AG04450 (cell line): ENCODE results near the gene TERB1. TPM values are rescaled to one million over a fixed set of nuclear protein-coding genes. Genes with fewer than 3 reads are reported as not detected.

Source experiments
- CTCF ChIA-PET: fragments of 300-600, 350-600 bp; formaldehyde crosslinking; extraction: SDS; loops from one replicate; lab custom pipeline; 2022; ENCODE audit warnings: antibody characterized with exemption, inconsistent platforms; lab: Charles Lee
- POLR2A ChIA-PET: fragments of 350-600 bp; formaldehyde crosslinking; extraction: SDS; loops from one replicate; lab custom pipeline; 2021; ENCODE audit warnings: antibody characterized with exemption, inconsistent platforms; lab: Yijun Ruan, JAX
- DNase-seq: peaks from one replicate; pipeline ENCODE4 v3.0.0-alpha.2; 2011; ENCODE audit warnings: low read depth, low spot score
- H3K27ac ChIP-seq: one replicate; pipeline ENCODE4 v1.5.1; 2012; ENCODE audit warnings: low read depth, low read length, control low read depth
- H3K27me3 ChIP-seq: one replicate; pipeline ENCODE4 v1.6.0; 2012; ENCODE audit warnings: low read length; ENCODE audit not compliant: control insufficient read depth, insufficient read depth
- H3K4me3 ChIP-seq: 2 replicates; pipeline ENCODE4 v1.5.1; 2011; ENCODE audit warnings: mild to moderate bottlenecking, low read depth, low read length, control low read depth
- H3K9me3 ChIP-seq: 2 replicates; pipeline ENCODE4 v1.5.1; 2012; ENCODE audit warnings: low read length; ENCODE audit not compliant: control insufficient read depth, insufficient read depth
- CTCF ChIP-seq: IDR thresholded peaks from 2 replicates; pipeline ENCODE4 v1.5.1; 2011; ENCODE audit warnings: low read depth, low read length, control low read depth, inconsistent platforms
- polyA plus RNA-seq: library from polyadenylated mRNA; depleted of rRNA; stranded (reverse); fragments of >200 nt; gene quantifications from 2 replicates; pipeline ENCODE4 v1.2.3, GENCODE V29; 2011

The TERB1 gene
- polyA plus RNA-seq, 1 experiment, result not detected

GRCh38 chr16:66758086-66758485, 43.3 kb downstream of the TERB1 start:
- ChIA-PET POLR2A (no interaction called here), CTCF (interaction anchor here (1.2 kb wide), 1 partner anchor 30 kb away, joined by 5 read pairs; no protein-coding TSS in a partner anchor)
- Histone ChIP-seq H3K27ac (no peak overlapping the region), H3K4me3 (no peak overlapping the region), H3K27me3 (peaks cover 22% of the 10 kb centered on the region), H3K9me3 (no peaks in the 10 kb centered on the region; the same call in 1 of the 2 replicates)
- no peak for TF ChIP-seq CTCF
- DNase-seq, result no peak

- TF ChIP-seq CTCF, result no peak
- POLR2A ChIA-PET, result no interaction called here
- Histone ChIP-seq H3K27ac (no peak overlapping the region), H3K4me3 (no peak overlapping the region), H3K27me3 (peaks cover 16% of the 10 kb centered on the region), H3K9me3 (no peaks in the 10 kb centered on the region; the same call in 1 of the 2 replicates)
- no peak for DNase-seq
- CTCF ChIA-PET, result interaction anchor here (1.5 to 3.9 kb wide), 2 partner anchors 76 to 104 kb away, joined by 4 to 17 read pairs; partner anchors contain the start of gene NAE1
Measured at GRCh38 chr16:66754819-66755218, 46.6 kb downstream of the TERB1 start.

- no peak for TF ChIP-seq CTCF
- ChIA-PET POLR2A (no interaction called here), CTCF (interaction anchor here (1.5 to 3.9 kb wide), 2 partner anchors 77 to 103 kb away, joined by 4 to 17 read pairs; partner anchors contain the start of gene NAE1)
- no peak overlapping the region for H3K4me3 ChIP-seq
- DNase-seq, result no peak
- H3K27me3 ChIP-seq, result peaks cover 16% of the 10 kb centered on the region
- H3K27ac ChIP-seq, result no peak overlapping the region
- no peaks in the 10 kb centered on the region; the same call in 1 of the 2 replicates for H3K9me3 ChIP-seq
Measured at GRCh38 chr16:66754211-66754610, 47.2 kb downstream of the TERB1 start.

- ChIA-PET CTCF (interaction anchor here (1.0 to 3.0 kb wide), 13 partner anchors 9 to 347 kb away, joined by 3 to 56 read pairs (median 8); partner anchors contain the start of gene NAE1), POLR2A (no interaction called here)
- no peak overlapping the region for H3K4me3 ChIP-seq
- peaks cover 10% of the 10 kb centered on the region for H3K27me3 ChIP-seq
- DNase-seq, result no peak
- H3K27ac ChIP-seq, result no peak overlapping the region
- no peaks in the 10 kb centered on the region; the same call in 1 of the 2 replicates for H3K9me3 ChIP-seq
- TF ChIP-seq CTCF, result no peak
Measured at GRCh38 chr16:66752958-66753357, 48.4 kb downstream of the TERB1 start.

GRCh38 chr16:66752379-66752778, 49.0 kb downstream of the TERB1 start:
- peaks cover 10% of the 10 kb centered on the region for H3K27me3 ChIP-seq
- no peak for DNase-seq
- CTCF ChIA-PET, result interaction anchor here (0.6 to 3.0 kb wide), 31 partner anchors 10 to 347 kb away, joined by 3 to 56 read pairs (median 5); partner anchors contain the start of gene NAE1
- POLR2A ChIA-PET, result interaction anchor here (1.1 to 1.6 kb wide), 2 partner anchors 11 to 91 kb away, joined by 3 to 13 read pairs; no protein-coding TSS in a partner anchor
- no peak overlapping the region for H3K4me3 ChIP-seq
- TF ChIP-seq CTCF, result no peak
- no peaks in the 10 kb centered on the region; the same call in 1 of the 2 replicates for H3K9me3 ChIP-seq
- no peak overlapping the region for H3K27ac ChIP-seq
